ENCODE measurements around the gene CACNA1B. TPM values are rescaled to one million over a fixed set of nuclear protein-coding genes. Genes with fewer than 3 reads are reported as not detected.

CACNA1B gene
- total and polyA plus RNA-seq, 7 experiments from 2014 or later = 0.07 TPM; not detected in 6

- no peak for ATAC-seq
- ChIA-PET POLR2A (no interaction called here), CTCF (no interaction called here)
- Histone ChIP-seq H3K4me1 (ENCODE audit: control insufficient read depth in 2 of 2, insufficient read depth in 2 of 2, low read length in 2 of 2) (no peaks in the 10 kb centered on the region), H3K9me3 (ENCODE audit: control insufficient read depth in 2 of 3, low read length in 3 of 3) (no peaks in the 10 kb centered on the region), H3K36me3 (ENCODE audit: control insufficient read depth in 2 of 3, insufficient read depth in 3 of 3, low read length in 3 of 3) (no peaks in the 10 kb centered on the region), H3K27ac (ENCODE audit: low read depth, low read length) (no peak overlapping the region), H3K27me3 (ENCODE audit: control insufficient read depth in 2 of 2, insufficient read depth in 2 of 2, low read length in 2 of 2) (no peaks in the 10 kb centered on the region), H3K4me3 (ENCODE audit: low read length) (no peak overlapping the region)
- DNase-seq = no peak
- Mint-ChIP-seq H3K9me3 (peaks cover 0 to 4% (median 0%) of the 10 kb centered on the region in 11 donors), H3K27me3 (peaks cover 0 to 17% (median 0%) of the 10 kb centered on the region in 5 donors), H3K27ac (no peak overlapping the region), H3K36me3 (no peaks in the 10 kb centered on the region), H3K4me1 (no peaks in the 10 kb centered on the region), H3K4me3 (no peak overlapping the region)
- intact Hi-C loops (cut with micrococcal nuclease) = no loop called here
Observed at GRCh38 chr9:138068601-138069035, 191.0 kb downstream of the CACNA1B start.

- Histone ChIP-seq H3K36me3 (ENCODE audit: control insufficient read depth in 2 of 3, insufficient read depth in 3 of 3, low read length in 3 of 3) (no peaks in the 10 kb centered on the region), H3K4me3 (ENCODE audit: low read length) (no peak overlapping the region), H3K27ac (ENCODE audit: low read depth, low read length) (no peak overlapping the region), H3K4me1 (ENCODE audit: control insufficient read depth in 2 of 2, insufficient read depth in 2 of 2, low read length in 2 of 2) (no peaks in the 10 kb centered on the region), H3K9me3 (ENCODE audit: control insufficient read depth in 2 of 3, low read length in 3 of 3) (no peaks in the 10 kb centered on the region), H3K27me3 (ENCODE audit: control insufficient read depth in 2 of 2, insufficient read depth in 2 of 2, low read length in 2 of 2) (no peaks in the 10 kb centered on the region)
- Mint-ChIP-seq H3K27me3 (peaks cover 0 to 13% (median 0%) of the 10 kb centered on the region in 5 donors), H3K27ac (no peak overlapping the region), H3K4me1 (no peaks in the 10 kb centered on the region), H3K36me3 (no peaks in the 10 kb centered on the region), H3K9me3 (peaks cover 0 to 4% (median 0%) of the 10 kb centered on the region in 11 donors), H3K4me3 (no peak overlapping the region)
- intact Hi-C loops (cut with micrococcal nuclease) = no loop called here
- no peak for DNase-seq
- ChIA-PET CTCF (no interaction called here), POLR2A (no interaction called here)
- ATAC-seq = no peak
Observed at GRCh38 chr9:138069731-138070456, 192.3 kb downstream of the CACNA1B start.

GRCh38 chr9:138070815-138071214 is 193.2 kb downstream of the CACNA1B start:
- H3K36me3 ChIP-seq (ENCODE audit: control insufficient read depth in 2 of 3, insufficient read depth in 3 of 3, low read length in 3 of 3) = no peaks in the 10 kb centered on the region
- Mint-ChIP-seq H3K4me1 (no peaks in the 10 kb centered on the region), H3K27ac (no peak overlapping the region), H3K36me3 (no peaks in the 10 kb centered on the region), H3K27me3 (peaks cover 0 to 16% (median 0%) of the 10 kb centered on the region in 5 donors), H3K4me3 (no peak overlapping the region), H3K9me3 (peaks cover 0 to 5% (median 0%) of the 10 kb centered on the region in 11 donors)
- H3K4me3 ChIP-seq (ENCODE audit: low read length) = no peak overlapping the region
- no peaks in the 10 kb centered on the region for H3K27me3 ChIP-seq (ENCODE audit: control insufficient read depth in 2 of 2, insufficient read depth in 2 of 2, low read length in 2 of 2)
- ChIA-PET POLR2A (no interaction called here), CTCF (no interaction called here)
- H3K9me3 ChIP-seq (ENCODE audit: control insufficient read depth in 2 of 3, low read length in 3 of 3) = no peaks in the 10 kb centered on the region
- ATAC-seq = no peak
- no peaks in the 10 kb centered on the region for H3K4me1 ChIP-seq (ENCODE audit: control insufficient read depth in 2 of 2, insufficient read depth in 2 of 2, low read length in 2 of 2)
- no peak overlapping the region for H3K27ac ChIP-seq (ENCODE audit: low read depth, low read length)
- intact Hi-C loops (cut with micrococcal nuclease) = no loop called here
- no peak for DNase-seq

GRCh38 chr9:138071292-138071691 is 193.7 kb downstream of the CACNA1B start:
- no peaks in the 10 kb centered on the region for H3K4me1 Mint-ChIP-seq
- H3K27me3 ChIP-seq (ENCODE audit: control insufficient read depth in 2 of 2, insufficient read depth in 2 of 2, low read length in 2 of 2) = no peaks in the 10 kb centered on the region
- no peaks in the 10 kb centered on the region for H3K36me3 Mint-ChIP-seq
- H3K9me3 ChIP-seq (ENCODE audit: control insufficient read depth in 2 of 3, low read length in 3 of 3) = no peaks in the 10 kb centered on the region
- H3K27ac Mint-ChIP-seq = no peak overlapping the region
- H3K4me1 ChIP-seq (ENCODE audit: control insufficient read depth in 2 of 2, insufficient read depth in 2 of 2, low read length in 2 of 2) = no peaks in the 10 kb centered on the region
- no peak for DNase-seq
- CTCF ChIA-PET = no interaction called here
- peaks cover 0 to 3% (median 0%) of the 10 kb centered on the region in 11 donors for H3K9me3 Mint-ChIP-seq
- H3K27me3 Mint-ChIP-seq = peaks cover 0 to 19% (median 0%) of the 10 kb centered on the region in 5 donors
- no peak overlapping the region for H3K4me3 ChIP-seq (ENCODE audit: low read length)
- no peak overlapping the region for H3K4me3 Mint-ChIP-seq
- no peak for ATAC-seq
- POLR2A ChIA-PET = no interaction called here
- H3K27ac ChIP-seq (ENCODE audit: low read depth, low read length) = no peak overlapping the region
- H3K36me3 ChIP-seq (ENCODE audit: control insufficient read depth in 2 of 3, insufficient read depth in 3 of 3, low read length in 3 of 3) = no peaks in the 10 kb centered on the region
- intact Hi-C loops (cut with micrococcal nuclease) = no loop called here

- intact Hi-C loops (cut with micrococcal nuclease) = no loop called here
- Mint-ChIP-seq H3K36me3 (no peaks in the 10 kb centered on the region), H3K9me3 (peaks cover 0 to 3% (median 0%) of the 10 kb centered on the region in 11 donors), H3K27me3 (peaks cover 0 to 19% (median 0%) of the 10 kb centered on the region in 5 donors), H3K27ac (no peak overlapping the region), H3K4me3 (no peak overlapping the region), H3K4me1 (no peaks in the 10 kb centered on the region)
- H3K4me1 ChIP-seq (ENCODE audit: control insufficient read depth in 2 of 2, insufficient read depth in 2 of 2, low read length in 2 of 2) = no peaks in the 10 kb centered on the region
- no peaks in the 10 kb centered on the region for H3K36me3 ChIP-seq (ENCODE audit: control insufficient read depth in 2 of 3, insufficient read depth in 3 of 3, low read length in 3 of 3)
- DNase-seq = no peak
- no peak overlapping the region for H3K4me3 ChIP-seq (ENCODE audit: low read length)
- POLR2A ChIA-PET = no interaction called here
- H3K27me3 ChIP-seq (ENCODE audit: control insufficient read depth in 2 of 2, insufficient read depth in 2 of 2, low read length in 2 of 2) = no peaks in the 10 kb centered on the region
- H3K9me3 ChIP-seq (ENCODE audit: control insufficient read depth in 2 of 3, low read length in 3 of 3) = no peaks in the 10 kb centered on the region
- ATAC-seq = no peak
- no peak overlapping the region for H3K27ac ChIP-seq (ENCODE audit: low read depth, low read length)
- CTCF ChIA-PET = no interaction called here
Observed at GRCh38 chr9:138071731-138072130, 194.1 kb downstream of the CACNA1B start.

- peaks cover 0 to 3% (median 0%) of the 10 kb centered on the region in 11 donors for H3K9me3 Mint-ChIP-seq
- ChIA-PET CTCF (no interaction called here), POLR2A (no interaction called here)
- intact Hi-C loops (cut with micrococcal nuclease) = no loop called here
- H3K4me3 Mint-ChIP-seq = no peak overlapping the region
- no peak overlapping the region for H3K4me3 ChIP-seq (ENCODE audit: low read length)
- H3K4me1 ChIP-seq (ENCODE audit: control insufficient read depth in 2 of 2, insufficient read depth in 2 of 2, low read length in 2 of 2) = no peaks in the 10 kb centered on the region
- H3K27me3 Mint-ChIP-seq = peaks cover 0 to 24% (median 2%) of the 10 kb centered on the region in 5 donors
- ATAC-seq (no peak), DNase-seq (no peak)
- no peaks in the 10 kb centered on the region for H3K4me1 Mint-ChIP-seq
- H3K27ac ChIP-seq (ENCODE audit: low read depth, low read length) = no peak overlapping the region
- no peak overlapping the region for H3K27ac Mint-ChIP-seq
- H3K36me3 ChIP-seq (ENCODE audit: control insufficient read depth in 2 of 3, insufficient read depth in 3 of 3, low read length in 3 of 3) = no peaks in the 10 kb centered on the region
- no peaks in the 10 kb centered on the region for H3K36me3 Mint-ChIP-seq
- no peaks in the 10 kb centered on the region for H3K27me3 ChIP-seq (ENCODE audit: control insufficient read depth in 2 of 2, insufficient read depth in 2 of 2, low read length in 2 of 2)
- no peaks in the 10 kb centered on the region for H3K9me3 ChIP-seq (ENCODE audit: control insufficient read depth in 2 of 3, low read length in 3 of 3)
Observed at GRCh38 chr9:138072161-138072842, 194.7 kb downstream of the CACNA1B start.

GRCh38 chr9:138072897-138073296 is 195.3 kb downstream of the CACNA1B start:
- ATAC-seq = no peak
- Histone ChIP-seq H3K4me1 (ENCODE audit: control insufficient read depth in 2 of 2, insufficient read depth in 2 of 2, low read length in 2 of 2) (no peaks in the 10 kb centered on the region), H3K4me3 (ENCODE audit: low read length) (no peak overlapping the region), H3K27me3 (ENCODE audit: control insufficient read depth in 2 of 2, insufficient read depth in 2 of 2, low read length in 2 of 2) (no peaks in the 10 kb centered on the region), H3K9me3 (ENCODE audit: control insufficient read depth in 2 of 3, low read length in 3 of 3) (no peaks in the 10 kb centered on the region), H3K36me3 (ENCODE audit: control insufficient read depth in 2 of 3, insufficient read depth in 3 of 3, low read length in 3 of 3) (no peaks in the 10 kb centered on the region), H3K27ac (ENCODE audit: low read depth, low read length) (no peak overlapping the region)
- intact Hi-C loops (cut with micrococcal nuclease) = no loop called here
- peaks cover 0 to 3% (median 0%) of the 10 kb centered on the region in 11 donors for H3K9me3 Mint-ChIP-seq
- no peak for DNase-seq
- H3K27me3 Mint-ChIP-seq = peaks cover 0 to 28% (median 6%) of the 10 kb centered on the region in 5 donors
- H3K4me3 Mint-ChIP-seq = no peak overlapping the region
- POLR2A ChIA-PET = no interaction called here
- no peaks in the 10 kb centered on the region for H3K36me3 Mint-ChIP-seq
- CTCF ChIA-PET = no interaction called here
- no peak overlapping the region for H3K27ac Mint-ChIP-seq
- H3K4me1 Mint-ChIP-seq = no peaks in the 10 kb centered on the region

Data from naive thymus-derived CD4-positive, alpha-beta T cell (primary cell).